Ovary (tissue), 9 donors: Measurements from ENCODE around the gene TMEM164. TPM values are rescaled to one million over a fixed set of nuclear protein-coding genes. Genes with fewer than 3 reads are reported as not detected.

Experiments used
- DNase-seq, 5 donors: peaks; one replicate each; pipeline ENCODE4 v3.0.0-alpha.2; 2019 to 2020
- H3K27ac ChIP-seq, 2 donors: fragments of 200-600 bp; one replicate each; pipeline versions ENCODE4 v1.5.1 to v1.8.0; 2019 to 2022
- H3K27me3 ChIP-seq: fragments of 200-600 bp; one replicate; pipeline ENCODE4 v1.8.0; 2022
- H3K36me3 ChIP-seq: fragments of 200-600 bp; sonication (generic); one replicate; pipeline ENCODE4 v1.5.1; 2019
- H3K4me1 ChIP-seq: one replicate; pipeline ENCODE4 v1.8.1; 2013; ENCODE audit warnings: mild to moderate bottlenecking, moderate library complexity; ENCODE audit not compliant: insufficient read depth
- H3K4me3 ChIP-seq: fragments of 200-600 bp; sonication (generic); one replicate; pipeline ENCODE4 v1.5.1; 2017
- H3K9me3 ChIP-seq, 2 donors: fragments of 200-600 bp in 1 of 2; sonication (generic) in 1 of 2; one replicate each; pipeline versions ENCODE4 v1.5.1 to v1.8.1; 2013 to 2019; ENCODE audit warnings: mild to moderate bottlenecking in 1 of 2, moderate library complexity in 1 of 2
- EP300 ChIP-seq: sonication (generic); formaldehyde crosslinking; IDR thresholded peaks from one replicate; pipeline ENCODE4 v1.6.1; 2017; ENCODE audit warnings: antibody characterized with exemption
- POLR2A ChIP-seq: fragments of 450-650 bp; IDR thresholded peaks from one replicate; pipeline ENCODE4 v1.6.1; 2017; ENCODE audit warnings: antibody characterized with exemption, mild to moderate bottlenecking, moderate library complexity
- WGBS, 3 donors: extraction: QIAGEN DNeasy Blood & Tissue Kit in 1 of 3; methylation state at CpG; one replicate each; pipeline versions ENCODE4 v1.1.5 to v1.1.7; 2013 to 2017; 5-methylcytosine and 5-hydroxymethylcytosine counted together
- intact Hi-C, 4 donors: fragments of 100-400 bp; cut with DNase I; formaldehyde crosslinking; loops; one replicate each; pipeline versions ENCODE4 v1.11.0 to v1.15.1; 2022 to 2023
- polyA plus RNA-seq, 2 donors: library from polyadenylated mRNA; stranded (reverse); fragments of 200-250 nt in 1 of 2; fragments of 350-450 nt in 1 of 2; fragmentation: Illumina TruSeq in 1 of 2; extraction: RNeasy Lipid Tissue Mini Kit (QIAGEN cat#74804) in 1 of 2; gene quantifications; one replicate each; pipeline ENCODE4 v1.2.3, GENCODE V29; 2013 to 2014
- total RNA-seq, 7 donors: library from RNA; depleted of rRNA in 2 of 7; stranded (reverse); fragments of >200 nt in 2 of 7; fragmentation: NEBNext Ultra II Directional in 3 of 7; extraction: Animal tissue kit (Norgen Biotek cat#: 25700) in 3 of 7; gene quantifications; one replicate each; pipeline versions ENCODE4 v1.1.0 to v1.2.4, GENCODE V29; 2016 to 2023
- TF ChIP-seq, protein P1 (sequence below), 3 donors: fragments of 450-650 bp in 2 of 3; fragments of 200-600 bp in 1 of 3; IDR thresholded peaks; one replicate each; pipeline versions ENCODE4 v1.5.1 to v1.8.0; 2016 to 2022; ENCODE audit warnings: antibody characterized with exemption in 3 of 3, mild to moderate bottlenecking in 1 of 3
- donor health status: DM: no; HTN: no; CAD: no; lungs with moderate emphysema.
- donor health status: DM: no; HTN: no; CAD: no.
- donor health status: Bipolar disorder and iron deficiency.
- donor health status: DM: yes; HTN: yes; CAD: no.
- donor health status: DM: no; HTN: no; CAD: no.
- donor health status: DM: yes; HTN: yes; CAD: no.

The TMEM164 gene
- total and polyA plus RNA-seq, 9 donors, result 17.5 to 59.4 (median 32.4) TPM

DNA sequence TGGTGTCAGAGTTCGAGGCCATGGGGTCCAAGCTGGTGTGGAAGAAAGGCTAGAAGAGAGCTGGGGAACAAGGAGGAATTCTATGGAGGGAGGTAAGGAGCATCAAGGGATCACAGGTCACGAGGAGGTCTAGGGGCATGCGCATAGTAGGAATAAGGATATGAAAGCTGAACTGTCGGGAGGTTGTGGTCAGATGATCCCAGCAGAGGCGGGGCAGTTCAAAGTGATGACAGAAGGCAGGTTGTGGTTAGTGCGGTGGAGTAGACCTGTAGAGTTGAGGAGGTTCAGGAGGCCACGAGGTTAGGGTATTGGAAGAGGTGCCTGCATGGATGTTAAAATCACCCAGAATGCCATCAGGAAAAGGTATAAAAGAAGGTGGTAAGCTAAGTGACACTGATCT is 156.3 kb downstream of the TMEM164 start:
- Histone ChIP-seq H3K27me3 (no peaks in the 10 kb centered on the region), H3K27ac (no peak overlapping the region), H3K4me3 (no peak overlapping the region), H3K36me3 (no peaks in the 10 kb centered on the region), H3K4me1 (peaks cover 1% of the 10 kb centered on the region), H3K9me3 (no peaks in the 10 kb centered on the region)
- no peak for DNase-seq
- WGBS, 3 donors, result 72 to 81% (median 76%) methylated on average over 7 of the region's 7 CpGs
- intact Hi-C loops, result loop anchor here in 2 of 4 donors (5.0 kb wide), 2 partner anchors 243 to 253 kb away; no protein-coding TSS in a partner anchor
- TF ChIP-seq POLR2A (no peak), EP300 (no peak)
- TF ChIP-seq, protein P1, sequence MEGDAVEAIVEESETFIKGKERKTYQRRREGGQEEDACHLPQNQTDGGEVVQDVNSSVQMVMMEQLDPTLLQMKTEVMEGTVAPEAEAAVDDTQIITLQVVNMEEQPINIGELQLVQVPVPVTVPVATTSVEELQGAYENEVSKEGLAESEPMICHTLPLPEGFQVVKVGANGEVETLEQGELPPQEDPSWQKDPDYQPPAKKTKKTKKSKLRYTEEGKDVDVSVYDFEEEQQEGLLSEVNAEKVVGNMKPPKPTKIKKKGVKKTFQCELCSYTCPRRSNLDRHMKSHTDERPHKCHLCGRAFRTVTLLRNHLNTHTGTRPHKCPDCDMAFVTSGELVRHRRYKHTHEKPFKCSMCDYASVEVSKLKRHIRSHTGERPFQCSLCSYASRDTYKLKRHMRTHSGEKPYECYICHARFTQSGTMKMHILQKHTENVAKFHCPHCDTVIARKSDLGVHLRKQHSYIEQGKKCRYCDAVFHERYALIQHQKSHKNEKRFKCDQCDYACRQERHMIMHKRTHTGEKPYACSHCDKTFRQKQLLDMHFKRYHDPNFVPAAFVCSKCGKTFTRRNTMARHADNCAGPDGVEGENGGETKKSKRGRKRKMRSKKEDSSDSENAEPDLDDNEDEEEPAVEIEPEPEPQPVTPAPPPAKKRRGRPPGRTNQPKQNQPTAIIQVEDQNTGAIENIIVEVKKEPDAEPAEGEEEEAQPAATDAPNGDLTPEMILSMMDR (IDR thresholded peaks at IDR 0.05), result no peak

DNA sequence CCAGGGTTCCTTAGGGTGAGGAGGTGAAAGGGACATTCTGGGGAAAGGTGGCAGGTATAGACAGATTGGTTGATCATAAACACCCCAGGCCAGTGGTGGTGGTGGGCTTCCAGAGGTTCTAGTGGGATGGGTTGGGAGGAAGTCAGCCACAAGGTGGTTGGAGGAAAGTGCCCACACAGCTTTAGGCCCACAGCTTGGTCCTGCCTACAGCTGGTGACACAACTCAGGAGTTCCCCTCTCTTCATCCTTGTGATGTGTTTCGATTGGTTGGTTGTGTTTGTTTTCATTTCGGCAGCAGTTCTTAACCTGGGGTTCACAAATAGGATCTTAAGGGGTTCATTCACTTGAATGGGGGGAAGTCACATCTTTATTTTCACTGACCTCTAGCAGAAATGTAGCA is 157.0 kb downstream of the TMEM164 start:
- DNase-seq, result no peak
- Histone ChIP-seq H3K27ac (no peak overlapping the region), H3K27me3 (no peaks in the 10 kb centered on the region), H3K4me1 (peaks cover 1% of the 10 kb centered on the region), H3K36me3 (no peaks in the 10 kb centered on the region), H3K4me3 (no peak overlapping the region), H3K9me3 (no peaks in the 10 kb centered on the region)
- TF ChIP-seq POLR2A, result no peak
- TF ChIP-seq EP300, result no peak
- TF ChIP-seq, protein P1 (IDR thresholded peaks at IDR 0.05), result no peak
- intact Hi-C loops, result loop anchor here (2.0 to 5.0 kb wide), 3 partner anchors 242 to 253 kb away; no protein-coding TSS in a partner anchor
- WGBS, 3 donors, result 58 to 72% (median 69%) methylated on average over 2 of the region's 2 CpGs

DNA sequence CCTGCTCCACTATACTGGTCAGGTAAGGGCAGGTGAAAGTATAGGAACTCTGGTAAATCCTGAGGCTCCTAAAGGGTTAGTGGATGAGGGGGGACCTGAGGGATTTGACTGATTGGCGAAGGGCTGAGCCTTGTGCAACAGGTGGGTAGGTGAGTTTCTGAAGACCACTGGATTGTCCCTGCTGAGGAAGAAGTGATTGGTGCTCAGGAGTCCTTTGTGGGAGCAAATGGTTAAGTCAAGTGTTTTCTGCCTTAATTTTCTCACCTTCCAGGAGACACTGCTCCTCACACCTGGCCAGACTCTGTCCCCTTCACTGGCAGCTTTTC is 158.4 kb downstream of the TMEM164 start:
- H3K36me3 ChIP-seq, result no peaks in the 10 kb centered on the region
- intact Hi-C loops, result loop anchor here in 2 of 4 donors (2.0 to 5.0 kb wide), 2 partner anchors 251 kb away; no protein-coding TSS in a partner anchor
- no peak overlapping the region for H3K4me3 ChIP-seq
- DNase-seq, result no peak
- H3K9me3 ChIP-seq, result no peaks in the 10 kb centered on the region
- WGBS, 3 donors, result 65 to 89% (median 79%) methylated on average over 1 of the region's 1 CpG
- peak overlapping the region in 1 of 2 donors; percentile 24 for H3K27ac ChIP-seq
- H3K4me1 ChIP-seq, result peaks cover 1% of the 10 kb centered on the region
- TF ChIP-seq POLR2A (no peak), EP300 (no peak)
- TF ChIP-seq, protein P1 (IDR thresholded peaks at IDR 0.05), result no peak
- H3K27me3 ChIP-seq, result no peaks in the 10 kb centered on the region

DNA sequence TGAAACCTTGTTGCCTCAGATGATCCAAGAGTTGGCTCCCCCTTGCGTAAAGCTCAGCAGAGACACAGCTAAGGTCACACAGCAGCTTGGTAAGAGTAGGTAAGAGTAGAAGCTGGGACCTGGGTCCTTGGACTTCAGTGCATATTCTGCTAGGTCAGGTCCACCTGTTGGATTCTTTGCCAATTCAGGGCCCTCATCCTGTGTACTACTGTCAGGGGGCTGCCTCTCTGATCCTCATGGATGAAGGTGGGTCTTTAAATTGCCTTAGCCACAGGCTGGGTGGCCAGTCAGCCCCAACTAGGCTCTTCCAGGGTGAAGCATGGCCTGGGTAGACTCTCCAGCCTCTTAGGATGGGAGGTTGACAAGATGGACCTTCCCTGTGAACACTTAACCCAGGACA is 159.2 kb downstream of the TMEM164 start:
- 85 to 89% (median 87%) methylated on average over 1 of the region's 1 CpG for WGBS, 3 donors
- Histone ChIP-seq H3K4me3 (no peak overlapping the region), H3K36me3 (no peaks in the 10 kb centered on the region), H3K27ac (peak overlapping the region in 1 of 2 donors; percentile 24), H3K9me3 (no peaks in the 10 kb centered on the region), H3K4me1 (peaks cover 1% of the 10 kb centered on the region), H3K27me3 (no peaks in the 10 kb centered on the region)
- intact Hi-C loops, result loop anchor here in 1 of 4 donors (5.0 kb wide), 1 partner anchor 250 kb away; no protein-coding TSS in a partner anchor
- no peak for DNase-seq
- no peak for TF ChIP-seq EP300
- TF ChIP-seq POLR2A, result no peak

DNA sequence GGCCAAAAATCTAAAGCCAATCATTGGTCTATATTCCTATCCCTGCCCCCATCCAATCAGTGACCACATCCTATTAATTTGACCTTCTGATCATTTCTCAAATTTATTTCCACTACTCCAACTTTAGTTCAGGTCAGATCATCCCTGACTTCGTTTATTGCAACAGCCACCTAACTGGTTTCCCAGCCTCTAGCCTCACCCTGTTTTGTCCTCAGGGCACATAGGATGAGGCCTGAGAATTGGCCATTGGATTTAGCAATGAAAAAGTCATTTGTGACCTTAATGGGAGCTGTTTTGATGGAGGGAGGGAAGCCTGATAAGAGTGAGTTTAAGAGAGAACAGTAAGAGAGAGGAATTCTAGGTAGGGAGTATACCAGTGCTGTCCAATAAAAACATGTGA is 160.0 kb downstream of the TMEM164 start:
- Histone ChIP-seq H3K9me3 (no peaks in the 10 kb centered on the region), H3K27ac (no peak overlapping the region), H3K36me3 (no peaks in the 10 kb centered on the region), H3K4me3 (no peak overlapping the region), H3K27me3 (no peaks in the 10 kb centered on the region), H3K4me1 (peaks cover 1% of the 10 kb centered on the region)
- TF ChIP-seq POLR2A (no peak), EP300 (no peak)
- TF ChIP-seq, protein P1 (IDR thresholded peaks at IDR 0.05), result no peak
- intact Hi-C loops, result loop anchor here in 1 of 4 donors (5.0 kb wide), 1 partner anchor 249 kb away; no protein-coding TSS in a partner anchor
- 40 to 54% (median 51%) methylated on average over 1 of the region's 1 CpG for WGBS, 3 donors
- no peak for DNase-seq
